ENCODE data around the gene SPAG16.
"Not testable (repeated sequence)": the region's sequence is repeated elsewhere in the genome, so short reads cannot be mapped to it uniquely, and the experiment has no call there.

SPAG16 gene

DNA sequence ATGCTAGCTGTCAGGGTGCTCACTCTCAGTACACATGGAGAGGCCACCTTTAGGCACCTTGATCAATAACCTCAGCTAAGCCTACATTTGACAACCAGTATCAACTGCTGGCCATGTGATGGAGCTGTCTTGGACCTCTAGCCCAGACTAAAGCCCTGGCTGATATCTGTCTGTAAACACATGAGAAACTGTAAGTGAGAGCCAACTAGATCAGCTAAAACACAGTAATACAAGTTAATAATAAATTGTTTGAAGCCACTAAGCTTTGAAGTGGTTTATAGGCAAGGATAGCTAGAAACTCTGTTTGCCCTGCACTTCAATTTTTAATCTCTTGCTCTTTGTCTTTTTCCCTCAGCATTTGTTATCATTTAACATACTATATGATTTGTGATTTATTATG is 407.1 kb downstream of the SPAG16 start:
- DNase-seq, result no peak

DNA sequence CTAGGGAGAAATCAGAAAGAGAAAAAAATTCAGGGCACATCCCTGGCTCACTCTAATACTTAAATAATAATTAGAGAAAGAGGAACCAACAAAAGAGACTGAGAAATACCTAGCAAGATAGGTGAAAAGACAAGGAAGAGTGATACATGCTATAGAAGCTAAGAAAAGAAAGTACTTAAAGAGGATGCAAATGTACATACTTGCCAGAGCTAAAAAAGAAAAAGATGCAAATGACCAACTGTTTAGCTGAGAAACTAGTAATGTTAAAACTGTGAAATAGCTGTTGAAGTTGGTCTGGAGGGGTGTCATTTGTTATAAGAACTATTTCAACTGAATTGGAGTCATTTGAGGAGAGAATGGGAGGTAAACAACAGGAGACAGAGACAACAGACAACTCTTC is 412.2 kb downstream of the SPAG16 start:
- no peak for DNase-seq

- DNase-seq, result not testable (repeated sequence)
These were observed 417.1 kb downstream of the SPAG16 start for GRCh38 chr2:213701365-213701764.

DNA sequence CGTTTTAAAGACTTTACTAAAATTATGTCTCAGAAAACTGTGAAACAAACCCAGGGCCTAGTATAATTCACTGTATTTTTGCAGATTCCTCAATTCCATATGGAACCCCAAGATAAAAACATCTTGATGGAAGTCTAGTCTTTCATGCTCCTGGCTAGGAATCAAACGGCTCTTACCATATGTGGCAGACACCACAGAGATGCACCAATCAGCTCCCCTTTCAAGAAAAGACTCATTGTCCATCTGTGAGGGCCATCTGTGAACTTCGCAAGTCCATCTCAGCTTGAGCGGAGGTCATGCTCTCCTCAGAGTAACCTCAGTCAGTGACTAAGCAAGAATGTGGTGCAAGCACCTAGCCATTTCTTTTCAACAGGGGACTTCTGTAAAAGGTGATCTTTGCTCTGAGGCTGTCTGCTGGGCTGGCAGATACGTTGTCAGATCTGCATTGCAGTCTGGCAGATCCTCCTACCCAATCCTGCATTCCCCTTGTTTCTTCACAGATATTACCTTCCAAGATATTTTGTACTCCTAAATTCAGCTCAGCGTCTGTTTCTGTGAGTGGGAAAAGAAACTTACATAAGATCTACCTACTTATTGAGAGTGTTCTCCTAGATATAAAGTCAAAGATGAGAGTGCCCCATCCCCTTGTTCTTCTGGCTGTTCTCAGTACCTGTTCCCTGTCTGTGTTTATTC is 419.3 kb downstream of the SPAG16 start:
- DNase-seq, result peak in 21 of 58 donors; percentile 0 to 62 (median 11)

DNA sequence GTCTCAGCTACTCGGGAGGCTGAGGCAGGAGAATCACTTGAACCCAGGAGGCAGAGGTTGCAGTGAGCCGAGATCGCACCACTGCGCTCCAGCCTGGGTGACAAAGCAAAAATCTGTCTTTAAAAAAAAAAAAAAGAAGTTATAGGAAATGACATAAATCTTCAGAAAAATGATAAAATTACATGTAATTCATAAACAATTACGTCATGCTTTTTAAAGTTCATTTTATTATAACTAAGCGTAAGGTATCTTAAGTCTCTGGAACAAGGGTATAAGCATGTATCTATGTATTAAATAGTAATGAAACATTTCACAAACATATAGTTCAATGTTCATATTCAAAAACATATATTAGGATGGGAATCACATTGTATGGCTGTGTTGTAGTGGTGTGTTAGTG is 425.9 kb downstream of the SPAG16 start:
- no peak for DNase-seq

GRCh38 chr2:213718411-213718810 is 434.1 kb downstream of the SPAG16 start:
- DNase-seq, result not testable (repeated sequence)

GRCh38 chr2:213722565-213722964 is 438.3 kb downstream of the SPAG16 start:
- no peak for DNase-seq

- DNase-seq, result no peak
These were observed 438.8 kb downstream of the SPAG16 start for GRCh38 chr2:213723041-213723560.

DNA sequence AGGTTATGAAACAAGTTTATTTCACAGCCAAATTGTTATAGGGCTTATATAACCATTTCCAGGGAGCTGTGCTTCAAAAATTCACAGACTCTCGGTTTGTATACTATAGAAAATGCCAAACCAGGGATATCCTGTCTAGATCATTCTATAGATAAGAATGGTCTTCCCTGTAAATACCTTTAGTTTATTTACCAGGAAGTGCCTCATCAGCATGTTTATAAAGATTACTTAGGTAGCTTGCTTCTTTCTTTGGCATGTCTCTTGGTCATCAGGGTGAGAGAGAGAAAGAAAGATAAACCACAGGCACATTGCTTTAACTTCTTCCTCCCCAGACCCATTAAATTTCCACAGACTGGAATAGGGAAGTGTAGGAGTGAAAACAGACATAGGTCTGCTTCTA is 439.4 kb downstream of the SPAG16 start:
- no peak for DNase-seq

DNA sequence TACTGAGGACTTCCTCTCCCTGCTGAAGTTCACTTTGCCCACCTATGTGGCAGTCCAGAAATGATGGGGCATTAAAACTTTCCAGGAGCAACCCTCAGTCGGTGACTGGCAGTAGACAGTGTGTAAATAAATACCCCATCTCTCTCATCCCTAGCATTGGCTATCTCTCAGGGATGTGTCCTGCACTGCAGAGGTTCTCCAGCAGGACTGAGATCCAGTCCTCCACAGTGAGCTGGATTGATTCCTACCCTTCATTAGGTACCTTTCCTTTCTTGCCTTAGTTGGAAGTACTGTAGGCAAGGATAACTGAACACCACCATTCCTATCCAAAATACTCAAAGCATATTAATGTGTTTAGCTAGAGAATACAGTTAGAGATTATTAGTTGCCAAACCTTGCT is 441.8 kb downstream of the SPAG16 start:
- no peak for DNase-seq

- no peak for DNase-seq
These were observed 449.6 kb downstream of the SPAG16 start for GRCh38 chr2:213733893-213734292.

DNA sequence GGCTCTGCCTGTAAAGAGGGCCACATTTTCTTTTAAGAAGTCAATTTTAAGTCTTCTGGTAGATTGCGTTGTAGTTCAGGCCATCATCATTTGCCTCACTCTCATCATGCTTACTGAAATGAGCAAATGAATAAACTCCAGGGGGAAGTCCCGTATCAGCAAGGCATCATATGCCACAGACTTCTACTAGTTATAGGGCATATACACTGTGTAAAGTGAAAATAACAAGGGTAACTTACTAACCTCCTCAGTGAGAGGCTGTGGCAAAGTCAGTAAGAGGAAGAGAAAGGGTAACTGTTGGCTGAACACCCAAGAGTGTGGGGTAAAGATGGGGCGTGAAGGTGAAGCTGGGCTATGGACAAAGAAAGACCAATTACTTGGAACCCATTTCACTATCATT is 456.2 kb downstream of the SPAG16 start:
- DNase-seq, result no peak

DNA sequence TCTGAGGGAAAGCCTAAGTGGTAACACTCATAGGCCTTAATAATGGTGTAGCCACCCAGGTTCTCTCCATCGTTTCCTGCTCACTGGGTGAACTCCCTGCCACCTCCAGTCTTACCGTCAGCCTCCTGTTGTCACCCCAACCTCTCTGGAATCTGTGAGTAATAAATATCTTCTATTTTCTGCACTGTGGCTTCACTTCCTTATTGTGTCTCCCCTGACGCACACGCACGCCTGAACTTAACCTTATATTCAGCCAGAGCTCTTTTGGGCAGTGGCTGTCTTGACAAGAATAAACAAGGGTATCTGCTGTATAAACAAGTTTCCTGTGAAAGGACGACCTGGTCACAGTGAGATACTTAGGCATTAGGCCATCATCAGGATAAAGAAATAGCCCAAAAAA is 467.2 kb downstream of the SPAG16 start:
- no peak for DNase-seq

GRCh38 chr2:213752575-213752974 is 468.3 kb downstream of the SPAG16 start:
- DNase-seq, result no peak

- no peak for DNase-seq
These were observed 473.3 kb downstream of the SPAG16 start for GRCh38 chr2:213757525-213757924.

DNA sequence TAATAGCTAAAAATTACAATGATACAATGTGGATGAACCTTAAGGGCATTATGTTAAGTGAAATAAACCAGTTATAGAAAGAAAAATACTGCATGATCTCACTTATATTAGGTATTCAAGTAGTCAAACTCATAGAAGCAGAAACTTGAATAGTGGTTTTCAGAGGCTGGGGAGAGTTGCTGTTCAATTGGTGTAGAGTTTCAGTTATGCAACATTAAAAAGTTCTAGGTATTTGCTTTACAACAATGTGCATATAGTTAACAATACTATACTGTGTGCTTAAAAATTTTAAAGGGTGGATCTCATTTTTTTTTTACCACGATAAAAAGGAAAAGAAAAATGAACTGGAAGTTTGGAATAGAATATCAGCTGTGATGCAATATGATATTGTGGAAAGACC is 479.1 kb downstream of the SPAG16 start:
- DNase-seq, result no peak

DNA sequence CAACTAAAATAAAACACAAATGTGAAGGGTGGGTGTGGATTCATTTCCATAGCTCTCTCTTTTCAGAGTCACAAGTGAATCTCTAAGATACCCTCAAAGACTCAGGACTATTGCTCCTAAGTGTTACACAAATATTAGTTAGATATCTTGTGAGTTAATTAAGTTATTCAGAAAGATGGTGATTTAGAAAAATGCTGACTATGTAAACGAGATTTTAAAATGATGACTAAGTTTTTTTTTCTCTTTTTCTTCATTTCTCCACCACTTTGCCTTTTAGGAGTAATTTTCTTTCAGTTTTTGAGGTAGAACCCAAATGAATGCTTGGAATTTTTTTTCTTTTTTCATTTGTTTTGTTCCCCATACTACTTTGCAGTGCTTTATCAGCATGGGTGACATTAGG is 479.7 kb downstream of the SPAG16 start:
- DNase-seq, result no peak

GRCh38 chr2:213764849-213765248 is 480.6 kb downstream of the SPAG16 start:
- DNase-seq, result no peak

DNA sequence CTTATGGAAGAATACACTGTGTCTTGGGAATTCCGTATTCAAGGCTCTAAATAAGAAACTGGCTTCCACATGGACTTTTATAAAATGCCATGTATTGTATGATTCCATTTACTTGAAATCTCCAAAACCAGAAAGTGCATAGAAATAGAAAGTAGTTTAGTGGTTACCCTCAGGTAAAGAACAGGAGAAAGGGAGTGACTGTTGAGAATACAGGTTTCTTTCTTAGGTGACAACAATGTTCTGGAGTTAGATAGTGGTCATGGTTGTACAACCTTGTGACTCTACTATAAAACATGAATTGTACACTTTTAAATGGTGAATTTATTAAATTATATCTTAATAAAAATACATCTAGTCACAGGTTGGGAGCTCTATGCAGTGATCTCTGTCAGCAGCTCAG is 481.8 kb downstream of the SPAG16 start:
- no peak for DNase-seq

GRCh38 chr2:213766465-213766901 is 482.2 kb downstream of the SPAG16 start:
- DNase-seq, result no peak

- no peak for DNase-seq
These were observed 503.6 kb downstream of the SPAG16 start for GRCh38 chr2:213787869-213788268.

DNA sequence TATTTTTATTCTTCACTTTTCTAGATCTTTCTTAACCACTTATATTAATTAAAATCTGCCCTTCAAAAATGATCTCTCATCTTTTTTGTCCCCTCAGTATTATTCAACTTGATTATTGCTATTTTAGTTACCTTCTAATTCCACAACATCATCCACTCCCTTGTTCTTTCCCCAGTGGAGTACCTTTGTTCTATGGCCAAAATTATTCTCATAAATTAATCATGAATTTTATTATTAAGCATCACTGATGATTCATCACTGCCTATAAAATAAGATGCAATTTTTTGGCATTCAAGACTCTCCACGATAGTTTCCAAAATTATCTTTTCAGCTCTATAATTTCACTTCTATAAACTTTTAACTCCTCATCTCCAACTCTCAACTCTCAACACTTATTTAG is 505.7 kb downstream of the SPAG16 start:
- DNase-seq, result no peak

- DNase-seq, result no peak
These were observed 507.8 kb downstream of the SPAG16 start for GRCh38 chr2:213792045-213792444.

Data from anterior cingulate cortex (tissue), 58 donors.